Astrocyte (in vitro differentiated cells and primary cell): ENCODE measurements around the gene BSCL2. TPM values are rescaled to one million over a fixed set of nuclear protein-coding genes. Genes with fewer than 3 reads are reported as not detected.
"Not testable (repeated sequence)": the region's sequence is repeated elsewhere in the genome, so short reads cannot be mapped to it uniquely, and the experiment has no call there.

Experiments
- DNase-seq: peaks from one replicate; pipeline ENCODE4 v3.0.0-alpha.2; 2010; ENCODE audit warnings: low read depth
- FAIRE-seq: peaks from 2 replicates; lab custom pipeline; 2011; peaks lifted over from hg19 to GRCh38; lab: Jason Lieb, UNC
- H2AFZ ChIP-seq: 2 replicates; pipeline ENCODE4 v1.6.0; 2012; ENCODE audit warnings: low read depth, low read length, inconsistent platforms
- H3K27ac ChIP-seq: 2 replicates; pipeline ENCODE4 v1.5.1; 2011; ENCODE audit warnings: low read depth, low read length, inconsistent platforms
- H3K27me3 ChIP-seq: 2 replicates; pipeline ENCODE4 v1.6.0; 2011; ENCODE audit warnings: low read length, inconsistent platforms; ENCODE audit not compliant: insufficient read depth
- H3K36me3 ChIP-seq: 2 replicates; pipeline ENCODE4 v1.5.1; 2011; ENCODE audit warnings: low read length, inconsistent platforms; ENCODE audit not compliant: insufficient read depth
- H3K4me1 ChIP-seq: 2 replicates; pipeline ENCODE4 v1.5.1; 2011; ENCODE audit warnings: low read length, inconsistent platforms; ENCODE audit not compliant: insufficient read depth
- H3K4me2 ChIP-seq: 2 replicates; pipeline ENCODE4 v1.6.0; 2012; ENCODE audit warnings: low read length, inconsistent platforms
- H3K4me3 ChIP-seq: 2 replicates; pipeline ENCODE4 v1.5.1; 2011; ENCODE audit warnings: low read depth, mild to moderate bottlenecking, low read length, inconsistent platforms; ENCODE audit not compliant: insufficient read depth
- H3K79me2 ChIP-seq: 2 replicates; pipeline ENCODE4 v1.6.0; 2012; ENCODE audit warnings: mild to moderate bottlenecking, low read length, inconsistent platforms; ENCODE audit not compliant: insufficient read depth
- H3K9ac ChIP-seq: 2 replicates; pipeline ENCODE4 v1.6.0; 2012; ENCODE audit warnings: mild to moderate bottlenecking, low read length, inconsistent platforms
- H3K9me3 ChIP-seq: 2 replicates; pipeline ENCODE4 v1.5.1; 2012; ENCODE audit warnings: low read depth, mild to moderate bottlenecking, low read length, inconsistent platforms; ENCODE audit not compliant: insufficient read depth
- H4K20me1 ChIP-seq: 2 replicates; pipeline ENCODE4 v1.6.0; 2012; ENCODE audit warnings: low read length, inconsistent platforms; ENCODE audit not compliant: insufficient read depth
- H3K27ac Mint-ChIP-seq: one replicate; pipeline ENCODE4 v1.8.0; 2021; ENCODE audit warnings: mild to moderate bottlenecking, mixed read lengths; ENCODE audit not compliant: unreplicated experiment
- H3K27me3 Mint-ChIP-seq: one replicate; pipeline ENCODE4 v1.8.0; 2021; ENCODE audit warnings: low read depth, mixed read lengths; ENCODE audit not compliant: unreplicated experiment
- H3K36me3 Mint-ChIP-seq: one replicate; pipeline ENCODE4 v1.8.0; 2021; ENCODE audit warnings: low read depth, mixed read lengths; ENCODE audit not compliant: unreplicated experiment
- H3K4me1 Mint-ChIP-seq: one replicate; pipeline ENCODE4 v1.8.0; 2021; ENCODE audit warnings: low read depth, mixed read lengths; ENCODE audit not compliant: unreplicated experiment
- H3K4me3 Mint-ChIP-seq: one replicate; pipeline ENCODE4 v1.8.0; 2021; ENCODE audit warnings: mild to moderate bottlenecking, moderate library complexity, mixed read lengths; ENCODE audit not compliant: unreplicated experiment
- H3K9me3 Mint-ChIP-seq: one replicate; pipeline ENCODE4 v1.8.0; 2021; ENCODE audit warnings: mild to moderate bottlenecking, mixed read lengths; ENCODE audit not compliant: unreplicated experiment
- EZH2 ChIP-seq: IDR thresholded peaks from 2 replicates; pipeline ENCODE4 v1.6.1; 2012; ENCODE audit warnings: mild to moderate bottlenecking, low read length, inconsistent platforms; ENCODE audit not compliant: insufficient read depth
- total RNA-seq: library from RNA; stranded (reverse); gene quantifications from 2 replicates; pipeline ENCODE4 v1.2.1, GENCODE V29; 2021
- TF ChIP-seq, protein P1 (sequence below): IDR thresholded peaks from 2 replicates; pipeline ENCODE4 v1.5.1; 2011; ENCODE audit warnings: low read depth, mild to moderate bottlenecking, inconsistent platforms, low read length, moderate library complexity; ENCODE audit not compliant: insufficient read depth

Gene BSCL2
- total RNA-seq, 1 donor from 2014 or later = 51.1 TPM

DNA sequence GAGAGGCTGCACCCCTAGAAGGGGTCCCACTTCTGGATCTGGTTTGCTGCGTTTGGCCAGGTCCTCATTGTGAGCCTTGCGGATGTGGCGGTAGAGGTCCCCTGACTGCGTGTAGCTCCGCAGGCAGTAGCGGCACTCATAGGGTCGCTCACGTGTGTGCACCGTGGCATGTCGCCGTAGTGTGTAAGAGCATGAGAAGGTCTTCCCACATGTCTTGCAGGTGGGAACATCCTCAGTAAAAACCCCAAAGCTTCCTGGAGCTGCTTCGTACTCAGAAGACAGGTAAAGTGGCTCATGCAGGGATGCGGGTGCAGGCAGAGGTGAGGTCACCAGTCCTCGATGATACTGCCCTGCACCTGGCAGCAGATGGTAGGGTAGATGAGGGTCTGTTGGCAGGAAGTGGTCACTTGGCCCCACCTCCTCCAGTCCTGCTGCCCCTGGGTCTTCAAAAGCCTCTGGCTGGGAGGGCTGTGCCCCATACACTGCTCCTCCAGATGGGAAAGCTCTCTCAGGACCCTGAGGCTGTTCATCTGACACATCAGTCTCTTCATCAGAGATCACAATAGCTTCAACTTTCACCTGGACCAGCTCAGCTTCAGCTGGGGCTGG, 45.1 kb upstream of the BSCL2 start:
- H3K36me3 Mint-ChIP-seq = peaks cover 2% of the 10 kb centered on the region
- Histone ChIP-seq H3K27ac (no peak overlapping the region), H3K4me2 (no peak overlapping the region), H3K9ac (no peak overlapping the region), H3K4me3 (no peak overlapping the region), H4K20me1 (no peaks in the 10 kb centered on the region), H3K4me1 (peaks cover 4% of the 10 kb centered on the region), H3K36me3 (no peaks in the 10 kb centered on the region), H3K9me3 (no peaks in the 10 kb centered on the region), H3K27me3 (no peaks in the 10 kb centered on the region), H2AFZ (no peak overlapping the region), H3K79me2 (peaks cover 19% of the 10 kb centered on the region)
- no peak for FAIRE-seq
- TF ChIP-seq, protein P1, sequence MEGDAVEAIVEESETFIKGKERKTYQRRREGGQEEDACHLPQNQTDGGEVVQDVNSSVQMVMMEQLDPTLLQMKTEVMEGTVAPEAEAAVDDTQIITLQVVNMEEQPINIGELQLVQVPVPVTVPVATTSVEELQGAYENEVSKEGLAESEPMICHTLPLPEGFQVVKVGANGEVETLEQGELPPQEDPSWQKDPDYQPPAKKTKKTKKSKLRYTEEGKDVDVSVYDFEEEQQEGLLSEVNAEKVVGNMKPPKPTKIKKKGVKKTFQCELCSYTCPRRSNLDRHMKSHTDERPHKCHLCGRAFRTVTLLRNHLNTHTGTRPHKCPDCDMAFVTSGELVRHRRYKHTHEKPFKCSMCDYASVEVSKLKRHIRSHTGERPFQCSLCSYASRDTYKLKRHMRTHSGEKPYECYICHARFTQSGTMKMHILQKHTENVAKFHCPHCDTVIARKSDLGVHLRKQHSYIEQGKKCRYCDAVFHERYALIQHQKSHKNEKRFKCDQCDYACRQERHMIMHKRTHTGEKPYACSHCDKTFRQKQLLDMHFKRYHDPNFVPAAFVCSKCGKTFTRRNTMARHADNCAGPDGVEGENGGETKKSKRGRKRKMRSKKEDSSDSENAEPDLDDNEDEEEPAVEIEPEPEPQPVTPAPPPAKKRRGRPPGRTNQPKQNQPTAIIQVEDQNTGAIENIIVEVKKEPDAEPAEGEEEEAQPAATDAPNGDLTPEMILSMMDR = no peak
- no peak for TF ChIP-seq EZH2
- peak overlapping the region; percentile 26 for H3K27ac Mint-ChIP-seq
- H3K9me3 Mint-ChIP-seq = no peaks in the 10 kb centered on the region
- no peaks in the 10 kb centered on the region for H3K27me3 Mint-ChIP-seq
- peaks cover 9% of the 10 kb centered on the region for H3K4me1 Mint-ChIP-seq
- H3K4me3 Mint-ChIP-seq = peak overlapping the region; percentile 70
- DNase-seq = no peak

DNA sequence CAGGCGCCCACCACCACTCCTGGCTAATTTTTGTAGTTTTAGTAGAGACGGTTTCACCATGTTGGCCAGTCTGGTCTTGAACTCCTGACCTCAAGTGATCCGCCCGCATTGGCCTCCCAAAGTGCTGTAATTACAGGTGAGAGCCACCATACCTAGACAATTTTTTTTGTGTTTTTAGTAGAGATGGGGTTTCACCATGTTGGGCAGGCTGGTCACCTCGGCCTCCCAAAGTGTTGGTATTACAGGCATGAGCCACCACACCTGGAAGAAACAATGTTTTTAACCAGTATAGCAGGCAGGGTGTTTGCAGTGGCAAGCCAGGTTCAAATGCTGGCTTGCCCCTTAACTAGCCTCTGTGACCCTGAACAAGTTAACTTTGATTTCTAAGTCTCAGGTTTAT, 42.7 kb upstream of the BSCL2 start:
- not testable (repeated sequence) for H3K27me3 ChIP-seq, FAIRE-seq, DNase-seq, H3K4me3 Mint-ChIP-seq, H3K36me3 Mint-ChIP-seq, H3K27me3 Mint-ChIP-seq, H3K4me3 ChIP-seq, H3K9me3 Mint-ChIP-seq, H3K9ac ChIP-seq, H3K36me3 ChIP-seq, H3K27ac Mint-ChIP-seq, H2AFZ ChIP-seq, H4K20me1 ChIP-seq, H3K4me2 ChIP-seq, H3K4me1 ChIP-seq, H3K4me1 Mint-ChIP-seq, H3K9me3 ChIP-seq, H3K27ac ChIP-seq
- peaks cover 19% of the 10 kb centered on the region for H3K79me2 ChIP-seq

DNA sequence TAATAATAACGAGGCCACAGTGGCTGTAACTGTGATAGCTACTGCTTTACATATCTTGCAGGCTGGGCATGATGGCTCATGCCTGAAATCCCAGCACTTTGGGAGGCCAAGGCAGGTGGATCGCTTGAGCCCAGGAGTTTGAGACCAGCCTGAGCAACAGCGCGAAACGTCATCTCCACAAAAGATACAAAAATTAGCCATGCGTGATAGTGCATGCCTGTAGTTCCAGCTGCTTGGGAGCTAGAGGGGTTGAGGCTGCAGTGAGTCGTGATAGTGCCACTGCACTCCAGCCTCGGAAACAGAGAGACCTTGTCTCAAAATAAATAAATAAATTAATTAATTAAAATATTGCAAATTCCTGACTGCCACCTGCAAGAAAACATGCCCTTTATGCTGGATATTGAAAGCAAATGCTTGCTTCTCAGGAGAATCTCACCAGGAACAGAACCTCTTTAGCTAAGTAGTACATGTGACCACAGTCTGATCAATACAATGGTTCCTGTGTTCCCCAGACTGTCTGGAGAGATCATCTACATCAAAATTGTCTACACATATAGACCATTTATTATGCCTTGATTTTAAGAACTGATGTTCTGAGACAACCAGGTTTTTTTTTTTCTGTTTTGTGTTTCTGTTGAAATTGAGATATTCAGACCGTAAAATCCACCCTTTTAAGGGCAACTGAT, 40.4 kb upstream of the BSCL2 start:
- H3K4me3 Mint-ChIP-seq = peak overlapping the region; percentile 30
- H3K4me3 ChIP-seq = no peak overlapping the region
- H4K20me1 ChIP-seq = no peaks in the 10 kb centered on the region
- H2AFZ ChIP-seq = no peak overlapping the region
- FAIRE-seq = no peak
- H3K9me3 ChIP-seq = no peaks in the 10 kb centered on the region
- TF ChIP-seq, protein P1 = no peak
- no peak for TF ChIP-seq EZH2
- no peaks in the 10 kb centered on the region for H3K36me3 Mint-ChIP-seq
- H3K4me2 ChIP-seq = no peak overlapping the region
- H3K79me2 ChIP-seq = peaks cover 9% of the 10 kb centered on the region
- H3K9me3 Mint-ChIP-seq = no peaks in the 10 kb centered on the region
- no peak overlapping the region for H3K9ac ChIP-seq
- DNase-seq = no peak
- H3K27me3 Mint-ChIP-seq = no peaks in the 10 kb centered on the region
- no peak overlapping the region for H3K27ac Mint-ChIP-seq
- H3K4me1 ChIP-seq = no peaks in the 10 kb centered on the region
- H3K27me3 ChIP-seq = no peaks in the 10 kb centered on the region
- no peak overlapping the region for H3K27ac ChIP-seq
- peaks cover 7% of the 10 kb centered on the region for H3K4me1 Mint-ChIP-seq
- H3K36me3 ChIP-seq = no peaks in the 10 kb centered on the region
